GM23338 (cell line): Measurements from ENCODE around the gene SCN2B.

Experiments
- CTCF ChIP-seq, 2 experiments: fragments of 200-600 bp in 1 of 2; sonication (generic) in 1 of 2; conservative IDR thresholded peaks; 2 replicates each; pipeline versions ENCODE4 v1.5.1 to v1.6.1; 2016 to 2017; ENCODE audit warnings: antibody characterized with exemption in 2 of 2, low read depth in 2 of 2, mild to moderate bottlenecking in 2 of 2, moderate library complexity in 1 of 2
- EZH2 ChIP-seq: fragments of 200-600 bp; sonication (generic); IDR thresholded peaks from one replicate; pipeline ENCODE4 v1.8.0; 2017; ENCODE audit warnings: antibody characterized with exemption, mild to moderate bottlenecking, low read depth; ENCODE audit not compliant: unreplicated experiment
- EZH2phosphoT487 ChIP-seq: fragments of 200-600 bp; sonication (generic); IDR thresholded peaks from one replicate; pipeline ENCODE4 v1.8.1; 2018; ENCODE audit warnings: antibody characterized with exemption; ENCODE audit not compliant: unreplicated experiment
- POLR2AphosphoS5 ChIP-seq: IDR thresholded peaks from 2 replicates; pipeline ENCODE4 v1.6.1; 2016; ENCODE audit warnings: antibody characterized with exemption, low read depth
- TF ChIP-seq, protein P1 (sequence below): IDR thresholded peaks from 2 replicates; pipeline ENCODE4 v1.6.1; 2016; ENCODE audit warnings: antibody characterized with exemption

DNA sequence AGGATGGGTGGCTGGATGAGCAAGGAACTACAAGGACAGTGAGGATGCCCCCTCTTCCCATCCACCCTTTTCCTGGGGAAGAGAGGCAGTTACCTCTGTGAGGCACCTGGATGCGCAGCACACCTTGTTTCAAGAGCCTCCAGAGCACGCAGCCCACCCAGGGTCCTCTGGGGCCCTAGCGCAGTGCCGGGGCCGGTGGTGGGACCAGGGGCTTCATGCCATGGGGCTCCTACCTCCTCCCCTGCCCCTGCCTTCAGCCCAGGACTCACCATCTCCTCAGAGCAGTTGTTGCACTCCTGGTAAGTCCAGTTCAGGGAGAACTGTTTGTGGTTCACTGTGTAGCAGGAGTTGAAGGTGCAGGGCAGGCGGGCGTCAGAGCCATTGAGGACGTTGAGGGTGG is 8.1 kb downstream of the SCN2B start:
- no peak for TF ChIP-seq CTCF (conservative IDR thresholded peaks at IDR 0.05; ENCODE audit: low read depth in 2 of 2)
- no peak for TF ChIP-seq POLR2AphosphoS5
- no peak for TF ChIP-seq EZH2
- TF ChIP-seq EZH2phosphoT487, result no peak
- TF ChIP-seq, protein P1, sequence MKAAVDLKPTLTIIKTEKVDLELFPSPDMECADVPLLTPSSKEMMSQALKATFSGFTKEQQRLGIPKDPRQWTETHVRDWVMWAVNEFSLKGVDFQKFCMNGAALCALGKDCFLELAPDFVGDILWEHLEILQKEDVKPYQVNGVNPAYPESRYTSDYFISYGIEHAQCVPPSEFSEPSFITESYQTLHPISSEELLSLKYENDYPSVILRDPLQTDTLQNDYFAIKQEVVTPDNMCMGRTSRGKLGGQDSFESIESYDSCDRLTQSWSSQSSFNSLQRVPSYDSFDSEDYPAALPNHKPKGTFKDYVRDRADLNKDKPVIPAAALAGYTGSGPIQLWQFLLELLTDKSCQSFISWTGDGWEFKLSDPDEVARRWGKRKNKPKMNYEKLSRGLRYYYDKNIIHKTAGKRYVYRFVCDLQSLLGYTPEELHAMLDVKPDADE, result no peak
